COLO829 (cell line): ENCODE measurements around the gene TXNDC12.

Experiments
- DNase-seq: peaks from one replicate; pipeline ENCODE4 v3.0.0; 2012; ENCODE audit warnings: low spot score

Gene TXNDC12

GRCh38 chr1:51997974-51998382 is 57.0 kb downstream of the TXNDC12 start:
- DNase-seq = no peak

GRCh38 chr1:51990478-51990965 is 64.5 kb downstream of the TXNDC12 start, which contains the start of gene RAB3B:
TSS of gene RAB3B (minus strand) at chr1:51990700. CDS start at chr1:51977117, 13,583 bp downstream.
- DNase-seq = peak; percentile 27

- DNase-seq = no peak
These were observed 65.2 kb downstream of the TXNDC12 start for GRCh38 chr1:51989582-51990477.

GRCh38 chr1:51988254-51988653 is 66.7 kb downstream of the TXNDC12 start:
- no peak for DNase-seq

GRCh38 chr1:51986718-51987117 is 68.3 kb downstream of the TXNDC12 start:
- no peak for DNase-seq

- DNase-seq = no peak
These were observed 72.8 kb downstream of the TXNDC12 start for GRCh38 chr1:51982161-51982560.

GRCh38 chr1:51981555-51981954 is 73.4 kb downstream of the TXNDC12 start:
- no peak for DNase-seq

GRCh38 chr1:51978099-51978498 is 76.9 kb downstream of the TXNDC12 start:
- no peak for DNase-seq

GRCh38 chr1:51976846-51977602 is 78.0 kb downstream of the TXNDC12 start:
- DNase-seq = no peak

GRCh38 chr1:51973587-51974474 is 81.2 kb downstream of the TXNDC12 start:
- DNase-seq = peak; percentile 88
